ENCODE data around the gene DTX4. TPM values are rescaled to one million over a fixed set of nuclear protein-coding genes. Genes with fewer than 3 reads are reported as not detected.

DTX4 gene
- total and polyA plus RNA-seq, 2 of the 4 experiments (the other 2 are of a cell fraction) = 2.7 to 3.0 TPM

- Histone ChIP-seq H3K4me1 (ENCODE audit: control insufficient read depth, insufficient read depth, low read length) (peaks cover 11% of the 10 kb centered on the region), H2AK5ac (ENCODE audit: low read depth, low read length) (no peak overlapping the region; the same call in 1 of the 2 replicates), H4K20me1 (ENCODE audit: insufficient read depth, low read length) (peaks cover 5% of the 10 kb centered on the region; the same call in 1 of the 2 replicates), H3K79me1 (ENCODE audit: low read depth in 1 of 2, low read length in 2 of 2) (peaks cover 0 to 16% of the 10 kb centered on the region in 2 experiments; a peak in 2 of 4 replicates), H4K5ac (ENCODE audit: low read depth, low read length) (peak overlapping the region; percentile 51), H3K4me2 (ENCODE audit: low read depth, low read length) (peak overlapping the region; percentile 90), H2BK15ac (ENCODE audit: low read depth, low read length) (peak overlapping the region; percentile 65; the same call in 1 of the 3 replicates), H2BK20ac (ENCODE audit: low read depth, low read length) (no peak overlapping the region; the same call in 1 of the 2 replicates), H3K14ac (replicated peaks; ENCODE audit: low read depth, low read length) (peak overlapping the region; percentile 38; the same call in 1 of the 2 replicates), H3K9me1 (ENCODE audit: insufficient read depth, low read length) (peaks cover 7% of the 10 kb centered on the region; the same call in 1 of the 2 replicates), H2AFZ (replicated peaks; ENCODE audit: low read length, poor library complexity) (peak overlapping the region; percentile 92), H2BK120ac (ENCODE audit: low read depth, low read length) (peak overlapping the region; percentile 45; the same call in 1 of the 2 replicates), H3K9me3 (ENCODE audit: control insufficient read depth, insufficient read depth, low read length) (no peaks in the 10 kb centered on the region), H3K4me3 (ENCODE audit: insufficient read depth, low read depth, low read length) (peak overlapping the region; percentile 54), H3K27ac (ENCODE audit: insufficient read depth, low read length) (peak overlapping the region; percentile 61), H4K8ac (ENCODE audit: low read depth in 2 of 2, low read length in 2 of 2) (peak overlapping the region; percentile 80), H4K91ac (ENCODE audit: insufficient read depth, low read depth, low read length) (peak overlapping the region; percentile 86), H3K36me3 (ENCODE audit: control insufficient read depth, insufficient read depth, low read length) (0 out of 2 replicates have a peak, but pooled peaks cover 2% of the 10 kb centered on the region), H3K23ac (ENCODE audit: low read depth, low read length) (peak overlapping the region; percentile 36; the same call in 1 of the 2 replicates), H3K4ac (ENCODE audit: low read depth, low read length) (peak overlapping the region; percentile 78), H3K9ac (ENCODE audit: low read depth, low read length) (peak overlapping the region; percentile 68), H3K18ac (ENCODE audit: low read depth, low read length) (peak overlapping the region; percentile 28), H2AK9ac (replicated peaks; ENCODE audit: low read depth, low read length, poor library complexity) (no peak overlapping the region), H3K27me3 (ENCODE audit: control insufficient read depth, insufficient read depth, low read length) (no peaks in the 10 kb centered on the region), H2BK5ac (ENCODE audit: low read depth, low read length, poor library complexity, severe bottlenecking) (peak overlapping the region; percentile 11), H3K56ac (ENCODE audit: extremely low read depth, insufficient read depth, low read length) (0 out of 2 replicates have a peak overlapping the region, but pooled peaks have one; percentile 16)
- ChIA-PET POLR2A (ENCODE audit: unreplicated experiment) (no interaction called here), CTCF (interaction anchor here (1.1 kb wide), 1 partner anchor 28 kb away, joined by 3 read pairs; no protein-coding TSS in a partner anchor)
- peak; percentile 59 for DNase-seq
- in situ Hi-C loops (cut with MboI; ENCODE audit: low sequenced_read_pairs) (no loop called here), intact Hi-C loops (cut with micrococcal nuclease) (loop anchor here (2.0 to 5.0 kb wide), 3 partner anchors 13 to 508 kb away; no protein-coding TSS in a partner anchor), dilution Hi-C loops (cut with HindIII; ENCODE audit: low sequenced_read_pairs, unreplicated experiment) (no loop called here)
- BruUV-seq (replicated peaks) = no TSS peak
- WGBS, 2 experiments (ENCODE audit: extremely low coverage in 2 of 2, insufficient read length in 1 of 2) = 0% methylated on average over 1 of the region's 7 CpGs; no CpG with 5 or more reads in 1 of the 2 experiments
- TF ChIP-seq MAFK (IDR thresholded peaks at IDR 0.05; ENCODE audit: low read depth, low read length) = no peak
- 0 out of 2 replicates have a peak, but pooled peaks have one; percentile 3 for TF ChIP-seq MAZ (IDR thresholded peaks at IDR 0.05; ENCODE audit: borderline replicate concordance, low read depth, low read length)
- no peak for TF ChIP-seq POLR2A (IDR thresholded peaks at IDR 0.05; ENCODE audit: low read depth, low read length)
- TF ChIP-seq CHD1 (IDR thresholded peaks at IDR 0.05; ENCODE audit: low read depth, low read length) = no peak
- TF ChIP-seq CEBPB (IDR thresholded peaks at IDR 0.05; ENCODE audit: low read depth, low read length) = peak; percentile 97
- TF ChIP-seq ELK1 (IDR thresholded peaks at IDR 0.05; ENCODE audit: borderline replicate concordance, low read depth, low read length) = no peak
- TF ChIP-seq RCOR1 (IDR thresholded peaks at IDR 0.05; ENCODE audit: insufficient replicate concordance, low read length) = no peak
- TF ChIP-seq SMC3 (IDR thresholded peaks at IDR 0.05; ENCODE audit: low read depth, low read length) = no peak
- no peak for TF ChIP-seq RFX5 (IDR thresholded peaks at IDR 0.05; ENCODE audit: low read depth, low read length)
- no peak for TF ChIP-seq BHLHE40 (IDR thresholded peaks at IDR 0.05; ENCODE audit: low read depth, low read length)
- TF ChIP-seq, protein P1, sequence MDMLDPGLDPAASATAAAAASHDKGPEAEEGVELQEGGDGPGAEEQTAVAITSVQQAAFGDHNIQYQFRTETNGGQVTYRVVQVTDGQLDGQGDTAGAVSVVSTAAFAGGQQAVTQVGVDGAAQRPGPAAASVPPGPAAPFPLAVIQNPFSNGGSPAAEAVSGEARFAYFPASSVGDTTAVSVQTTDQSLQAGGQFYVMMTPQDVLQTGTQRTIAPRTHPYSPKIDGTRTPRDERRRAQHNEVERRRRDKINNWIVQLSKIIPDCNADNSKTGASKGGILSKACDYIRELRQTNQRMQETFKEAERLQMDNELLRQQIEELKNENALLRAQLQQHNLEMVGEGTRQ (IDR thresholded peaks at IDR 0.05; ENCODE audit: low read depth, low read length) = no peak
- no peak for TF ChIP-seq RAD21 (IDR thresholded peaks at IDR 0.05; ENCODE audit: low read length)
- TF ChIP-seq CTCF (conservative IDR thresholded peaks at IDR 0.05; ENCODE audit: low read depth, low read length) = no peak
- 0 out of 2 replicates have a peak, but pooled peaks have one; percentile 1 for ATAC-seq (ENCODE audit: low read depth)
These were observed 2.2 kb downstream of the DTX4 start for GRCh38 chr11:59173964-59174663.
